Left lung (tissue), 10 donors: ENCODE data around the gene MAPK8IP3. TPM values are rescaled to one million over a fixed set of nuclear protein-coding genes. Genes with fewer than 3 reads are reported as not detected.

Experiments used
- ATAC-seq: fragments of 200-7000 bp; cut with Tn5 transposase; one replicate; pipeline ENCODE4 v1.9.1; 2020; ENCODE audit warnings: moderate library complexity
- DNase-seq, 4 donors: peaks; one replicate each; pipeline ENCODE4 v3.0.0-alpha.2; 2013 to 2020
- H3K27ac ChIP-seq, 2 donors: fragments of 200-600 bp; sonication (generic) in 1 of 2; one replicate each; pipeline versions ENCODE4 v1.5.0 to v1.8.0; 2020 to 2021
- H3K27me3 ChIP-seq, 2 donors: fragments of 200-600 bp; sonication (generic) in 1 of 2; one replicate each; pipeline versions ENCODE4 v1.5.0 to v1.8.0; 2020 to 2021
- H3K36me3 ChIP-seq, 2 donors: fragments of 200-600 bp; sonication (generic) in 1 of 2; one replicate each; pipeline versions ENCODE4 v1.5.0 to v1.8.0; 2020 to 2021
- H3K4me1 ChIP-seq, 2 donors: fragments of 200-600 bp; one replicate each; pipeline ENCODE4 v1.8.0; 2021
- H3K4me3 ChIP-seq, 2 donors: fragments of 200-600 bp; sonication (generic) in 1 of 2; one replicate each; pipeline versions ENCODE4 v1.5.0 to v1.8.0; 2020 to 2021; ENCODE audit warnings: mild to moderate bottlenecking in 1 of 2
- H3K9me3 ChIP-seq, 2 donors: fragments of 200-600 bp; sonication (generic) in 1 of 2; one replicate each; pipeline versions ENCODE4 v1.5.0 to v1.8.0; 2020 to 2021
- intact Hi-C, 2 donors: fragments of 100-400 bp; cut with DNase I; formaldehyde crosslinking; loops; one replicate each; pipeline versions ENCODE4 v1.11.2 to v1.14.2; 2022
- polyA plus RNA-seq, 6 donors: library from polyadenylated mRNA; unstranded; fragments of 120-200 nt; gene quantifications; one replicate each; pipeline ENCODE4 v1.2.1, GENCODE V29; 2013; ENCODE audit not compliant: insufficient read length in 6 of 6
- total RNA-seq, 2 donors: library from RNA; stranded (reverse); fragmentation: NEBNext Ultra II Directional; extraction: Animal tissue kit (Norgen Biotek cat#: 25700); gene quantifications; one replicate each; pipeline ENCODE4 v1.2.1, GENCODE V29; 2021
- TF ChIP-seq, protein P1 (sequence below), 2 donors: fragments of 200-600 bp; sonication (generic) in 1 of 2; IDR thresholded peaks; one replicate each; pipeline versions ENCODE4 v1.5.0 to v1.8.0; 2021; ENCODE audit warnings: antibody characterized with exemption in 2 of 2
- donor health status: DM: no; HTN: yes; CAD: no.
- donor health status: DM: no; HTN: no; CAD: no.

The MAPK8IP3 gene
- total and polyA plus RNA-seq, 8 donors: 48.1 to 85.9 (median 64.0) TPM

- Histone ChIP-seq H3K36me3 (peaks cover 0 to 50% of the 10 kb centered on the region in 2 donors), H3K27me3 (no peaks in the 10 kb centered on the region), H3K4me1 (peaks cover 8 to 39% of the 10 kb centered on the region in 2 donors), H3K9me3 (no peaks in the 10 kb centered on the region), H3K27ac (no peak overlapping the region), H3K4me3 (no peak overlapping the region)
- DNase-seq (peak in 1 of 4 donors; percentile 28), ATAC-seq (no peak)
- intact Hi-C loops: no loop called here
- TF ChIP-seq, protein P1, sequence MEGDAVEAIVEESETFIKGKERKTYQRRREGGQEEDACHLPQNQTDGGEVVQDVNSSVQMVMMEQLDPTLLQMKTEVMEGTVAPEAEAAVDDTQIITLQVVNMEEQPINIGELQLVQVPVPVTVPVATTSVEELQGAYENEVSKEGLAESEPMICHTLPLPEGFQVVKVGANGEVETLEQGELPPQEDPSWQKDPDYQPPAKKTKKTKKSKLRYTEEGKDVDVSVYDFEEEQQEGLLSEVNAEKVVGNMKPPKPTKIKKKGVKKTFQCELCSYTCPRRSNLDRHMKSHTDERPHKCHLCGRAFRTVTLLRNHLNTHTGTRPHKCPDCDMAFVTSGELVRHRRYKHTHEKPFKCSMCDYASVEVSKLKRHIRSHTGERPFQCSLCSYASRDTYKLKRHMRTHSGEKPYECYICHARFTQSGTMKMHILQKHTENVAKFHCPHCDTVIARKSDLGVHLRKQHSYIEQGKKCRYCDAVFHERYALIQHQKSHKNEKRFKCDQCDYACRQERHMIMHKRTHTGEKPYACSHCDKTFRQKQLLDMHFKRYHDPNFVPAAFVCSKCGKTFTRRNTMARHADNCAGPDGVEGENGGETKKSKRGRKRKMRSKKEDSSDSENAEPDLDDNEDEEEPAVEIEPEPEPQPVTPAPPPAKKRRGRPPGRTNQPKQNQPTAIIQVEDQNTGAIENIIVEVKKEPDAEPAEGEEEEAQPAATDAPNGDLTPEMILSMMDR (IDR thresholded peaks at IDR 0.05): no peak
These were observed 79.2 kb downstream of the MAPK8IP3 start for GRCh38 chr16:1784977-1785845.

DNA sequence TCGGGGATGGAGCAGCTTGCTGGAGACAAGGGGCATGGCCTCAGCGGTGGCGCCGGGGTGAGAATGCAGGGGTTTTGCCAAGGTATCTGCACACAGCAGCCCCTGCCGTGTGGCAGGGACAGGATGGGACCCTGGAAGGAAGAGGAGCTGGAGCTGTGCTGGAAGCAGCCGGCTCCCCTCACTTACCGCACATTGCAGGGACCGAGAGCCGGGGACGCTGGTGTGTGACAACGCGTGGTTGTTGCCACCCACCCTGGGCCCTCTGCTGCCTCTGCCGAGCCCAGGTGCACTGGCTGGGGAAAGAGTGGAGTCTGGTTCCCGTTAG lies 79.8 kb downstream of the MAPK8IP3 start:
- TF ChIP-seq, protein P1 (IDR thresholded peaks at IDR 0.05): no peak
- intact Hi-C loops: no loop called here
- ATAC-seq (no peak), DNase-seq (peak in 1 of 4 donors; percentile 67)
- Histone ChIP-seq H3K4me1 (peaks cover 8 to 39% of the 10 kb centered on the region in 2 donors), H3K27me3 (no peaks in the 10 kb centered on the region), H3K27ac (no peak overlapping the region), H3K36me3 (peaks cover 0 to 53% of the 10 kb centered on the region in 2 donors), H3K4me3 (no peak overlapping the region), H3K9me3 (no peaks in the 10 kb centered on the region)

DNA sequence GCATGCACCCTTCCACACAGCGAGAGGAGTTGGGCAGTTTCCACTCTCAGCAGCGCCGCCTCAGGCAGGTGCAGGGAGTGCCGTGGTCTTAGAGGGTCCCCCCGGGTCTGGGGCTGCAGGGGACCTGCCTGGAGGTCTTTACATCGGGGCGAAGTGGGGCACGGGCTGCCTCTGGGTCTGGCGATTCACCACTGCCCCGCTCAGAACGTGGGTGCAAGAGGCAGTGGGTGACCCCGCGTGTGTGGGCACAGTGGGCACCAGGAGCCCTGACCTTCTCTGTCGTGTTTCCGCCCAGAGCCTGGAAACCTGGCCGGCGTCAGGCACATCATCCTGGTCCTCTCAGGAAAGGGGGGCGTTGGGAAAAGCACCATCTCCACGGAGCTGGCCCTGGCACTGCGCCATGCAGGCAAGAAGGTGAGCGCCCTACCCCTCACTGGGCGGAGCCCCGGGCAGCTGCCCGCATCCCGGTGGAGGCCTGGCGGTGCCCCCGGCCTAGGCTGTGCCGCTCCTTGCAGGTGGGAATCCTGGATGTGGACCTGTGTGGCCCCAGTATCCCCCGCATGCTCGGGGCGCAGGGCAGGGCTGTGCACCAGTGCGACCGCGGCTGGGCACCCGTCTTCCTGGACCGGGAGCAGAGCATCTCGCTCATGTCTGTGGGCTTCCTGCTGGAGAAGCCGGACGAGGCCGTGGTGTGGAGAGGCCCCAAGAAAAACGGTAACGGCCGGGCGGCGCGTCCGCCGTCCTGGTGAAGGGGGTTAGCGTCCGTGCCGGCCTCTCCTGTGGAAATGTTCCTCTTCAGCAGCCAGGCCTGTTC lies 80.5 kb downstream of the MAPK8IP3 start:
- Histone ChIP-seq H3K36me3 (peaks cover 0 to 59% of the 10 kb centered on the region in 2 donors), H3K27ac (no peak overlapping the region), H3K9me3 (no peaks in the 10 kb centered on the region), H3K27me3 (no peaks in the 10 kb centered on the region), H3K4me1 (peaks cover 3 to 33% of the 10 kb centered on the region in 2 donors), H3K4me3 (no peak overlapping the region)
- TF ChIP-seq, protein P1 (IDR thresholded peaks at IDR 0.05): no peak
- DNase-seq (peak in 2 of 4 donors; percentile 30 to 76), ATAC-seq (no peak)
- intact Hi-C loops: no loop called here

DNA sequence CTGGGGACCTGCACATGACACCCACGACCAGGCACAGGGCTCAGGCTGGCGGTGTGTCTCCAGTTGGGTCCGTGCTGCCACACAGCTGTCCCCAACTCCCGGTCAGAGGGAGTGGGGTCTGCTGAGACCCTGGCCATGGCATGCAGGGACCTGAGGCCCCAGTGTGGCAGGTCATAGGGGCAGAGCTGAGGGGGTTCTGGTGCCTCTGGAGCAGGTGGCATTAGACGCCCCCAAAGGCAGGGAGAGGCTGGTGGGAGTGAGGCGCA lies 81.0 kb downstream of the MAPK8IP3 start:
- no peak overlapping the region for H3K4me3 ChIP-seq
- H3K36me3 ChIP-seq: peaks cover 0 to 65% of the 10 kb centered on the region in 2 donors
- DNase-seq (no peak), ATAC-seq (no peak)
- H3K27me3 ChIP-seq: no peaks in the 10 kb centered on the region
- peaks cover 0 to 27% of the 10 kb centered on the region in 2 donors for H3K4me1 ChIP-seq
- intact Hi-C loops: no loop called here
- H3K9me3 ChIP-seq: no peaks in the 10 kb centered on the region
- no peak overlapping the region for H3K27ac ChIP-seq
- TF ChIP-seq, protein P1 (IDR thresholded peaks at IDR 0.05): no peak
